GM18858 (cell line): ENCODE measurements around the gene CTRB1.
"Not testable (repeated sequence)": the region's sequence is repeated elsewhere in the genome, so short reads cannot be mapped to it uniquely, and the experiment has no call there.

Source experiments
- ATAC-seq: cut with Tn5 transposase; IDR thresholded peaks from one replicate; pipeline ENCODE4 v1.9.1; 2021; ENCODE audit not compliant: unreplicated experiment

The CTRB1 gene

DNA sequence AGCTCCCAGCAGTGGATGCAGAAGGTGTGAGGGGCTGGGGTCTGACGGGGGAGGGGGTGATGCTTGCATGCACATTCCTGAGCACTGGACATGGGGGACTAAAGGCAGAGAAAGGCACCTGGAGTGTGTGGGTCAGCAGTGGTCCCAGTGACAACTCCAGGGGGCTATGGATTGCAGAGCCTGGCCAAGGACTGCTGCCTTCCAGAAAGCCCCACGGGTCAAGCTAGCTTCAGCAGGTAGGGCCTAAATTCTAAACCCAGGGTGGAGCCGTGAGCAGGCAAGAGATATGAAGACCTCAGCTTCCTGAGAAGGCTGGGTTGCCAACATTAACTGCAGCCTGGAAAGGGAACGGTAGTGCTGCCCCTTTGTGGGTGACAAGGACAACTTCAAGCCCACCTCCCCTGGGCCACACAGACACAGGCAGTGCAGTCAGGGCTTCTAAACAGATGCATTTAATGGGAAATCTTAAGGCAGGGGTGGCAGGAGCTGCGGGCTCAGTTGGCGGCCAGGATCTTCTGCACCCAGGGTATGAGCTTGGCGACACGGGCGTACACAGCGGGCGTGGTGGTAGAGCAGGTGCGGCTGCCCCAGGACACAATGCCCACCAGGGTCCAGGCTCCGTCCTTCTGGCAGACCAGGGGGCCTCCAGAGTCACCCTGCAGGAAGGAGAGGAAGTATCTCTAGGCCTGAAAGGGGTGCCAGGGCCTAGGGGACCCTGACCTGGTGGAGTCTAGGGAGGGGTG is 14.9 kb upstream of the CTRB1 start:
- no peak for ATAC-seq

DNA sequence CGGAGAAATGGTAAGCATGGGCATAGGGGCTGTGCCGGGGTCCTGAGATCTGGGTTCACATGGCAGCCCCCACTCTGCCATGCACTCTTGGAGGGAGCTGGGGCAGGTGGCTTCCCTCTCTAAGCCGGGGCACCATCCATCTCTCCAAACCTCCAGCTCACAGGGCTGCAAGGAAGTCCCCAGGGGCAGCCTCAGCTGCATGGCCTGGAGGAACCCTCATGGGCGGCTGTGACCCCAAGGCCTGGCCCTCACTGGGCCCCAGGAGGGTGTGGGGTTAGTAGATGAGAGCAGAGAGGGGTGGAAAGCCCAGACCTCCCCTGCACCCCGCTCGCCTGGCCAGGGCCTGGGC is 14.4 kb upstream of the CTRB1 start:
- ATAC-seq, result no peak

DNA sequence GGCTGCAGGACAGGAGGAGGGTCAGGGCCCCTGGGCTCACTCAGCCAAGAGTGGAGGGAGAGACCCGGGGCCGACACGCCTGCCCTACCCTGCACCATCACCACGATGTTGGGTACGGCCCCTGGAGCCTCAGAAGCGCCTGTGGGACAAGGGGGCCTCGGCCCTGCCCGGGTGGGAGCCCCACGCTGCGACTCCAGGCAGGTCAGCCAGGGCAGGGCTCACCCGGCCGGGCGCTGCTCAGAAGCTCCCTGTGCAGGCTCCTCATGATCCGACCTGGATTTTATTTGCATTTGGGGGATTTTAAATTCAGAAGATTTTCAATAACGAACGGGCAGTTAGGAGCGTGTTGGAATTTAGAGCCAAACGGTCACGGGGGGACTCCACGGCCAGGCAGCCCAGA is 13.9 kb upstream of the CTRB1 start:
- ATAC-seq, result not testable (repeated sequence)

DNA sequence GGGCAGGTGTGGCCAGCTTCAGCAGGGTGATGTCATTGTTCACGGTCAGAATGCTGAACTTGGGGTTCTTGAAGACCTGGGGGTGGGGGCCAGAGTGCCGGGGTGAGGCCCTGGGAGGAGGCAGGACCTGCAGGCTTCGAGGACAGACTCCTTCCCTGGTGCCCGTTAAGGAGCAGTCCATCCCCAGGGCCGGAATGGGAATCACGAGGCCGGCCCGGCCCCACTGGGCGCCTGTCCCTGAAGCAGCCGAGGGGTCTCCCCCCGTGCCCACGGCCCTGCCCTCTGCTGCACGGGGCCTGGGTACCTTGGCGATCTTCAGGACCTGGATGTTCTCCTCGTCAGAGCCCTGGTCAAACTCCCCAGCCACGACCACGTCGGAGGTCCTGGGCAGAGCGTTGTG is 13.3 kb upstream of the CTRB1 start:
- ATAC-seq, result not testable (repeated sequence)

DNA sequence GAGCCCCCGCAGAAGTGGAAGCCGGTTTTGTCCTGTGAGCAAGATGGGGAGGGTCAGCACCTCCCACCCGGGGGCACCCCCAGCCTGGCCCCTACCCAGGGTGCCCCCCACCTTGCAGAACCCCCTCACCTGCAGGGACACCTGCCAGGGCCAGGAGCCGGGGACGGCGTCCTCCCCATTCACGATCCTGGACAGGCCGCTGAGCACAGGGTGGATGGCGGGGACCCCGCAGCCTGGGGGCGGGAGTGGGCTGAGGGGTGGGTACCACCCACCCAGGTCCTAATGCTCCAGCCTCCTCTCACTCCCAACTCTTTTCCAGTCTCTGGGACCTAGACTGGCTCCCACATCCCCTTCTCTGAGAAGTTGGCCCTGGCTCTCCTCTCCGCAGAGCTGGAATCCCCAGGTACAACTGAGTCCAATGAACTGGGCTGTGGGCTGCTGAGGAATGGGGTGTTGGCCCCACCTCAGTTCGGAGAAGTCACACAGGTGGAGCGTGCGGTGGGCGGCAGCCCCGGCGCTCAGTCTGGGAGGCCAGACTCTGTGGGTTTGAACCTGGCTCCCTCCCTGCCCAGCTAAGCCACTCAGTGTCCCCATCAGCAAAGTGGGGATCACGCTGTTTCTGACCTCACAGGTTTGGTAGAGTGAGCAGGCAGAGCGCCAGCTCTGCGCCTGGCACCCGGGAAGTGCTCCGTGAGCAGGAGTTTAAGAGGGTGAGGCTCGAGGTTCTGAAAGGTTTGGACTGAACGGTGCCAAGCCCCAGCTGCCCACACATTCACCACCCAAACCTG is 12.6 kb upstream of the CTRB1 start:
- ATAC-seq, result not testable (repeated sequence)

DNA sequence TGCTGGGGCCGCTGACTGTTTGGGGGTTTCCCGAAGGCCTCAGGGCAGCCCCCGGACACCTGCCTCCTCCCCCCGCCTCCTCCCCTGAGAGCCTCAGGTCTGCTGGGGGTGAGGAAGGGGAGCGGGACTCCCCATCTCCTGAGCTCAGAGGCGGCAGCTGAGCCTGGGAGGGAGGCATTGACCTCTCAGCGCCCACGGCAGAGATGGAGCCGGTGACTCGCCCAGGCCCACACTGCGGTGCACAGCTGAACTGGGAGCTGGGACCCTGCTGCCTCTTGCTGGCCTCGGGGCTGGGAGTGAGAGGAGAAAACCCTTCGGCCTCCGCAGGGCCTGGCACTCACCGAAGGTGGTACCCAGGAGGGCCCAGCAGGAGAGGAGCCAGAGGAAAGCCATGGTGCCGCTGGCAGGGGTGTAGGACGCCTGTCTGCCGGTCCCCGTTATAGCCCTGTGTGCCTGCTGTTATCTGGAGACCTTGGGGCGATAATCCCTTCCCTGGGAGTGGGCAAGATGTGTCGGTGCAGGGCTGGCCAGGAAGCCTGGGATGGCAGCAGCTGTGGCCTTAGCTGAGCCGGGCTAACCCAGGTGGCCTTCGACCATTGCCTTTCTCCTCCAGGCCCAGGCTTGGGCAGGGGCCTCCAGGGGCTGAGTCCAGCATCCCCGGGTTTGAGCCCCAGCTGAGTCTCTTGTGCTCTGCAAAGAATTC is 11.9 kb upstream of the CTRB1 start, which contains the start of gene CTRB2:
Gene CTRB2 (minus strand): TSS at position 413 of the 703 bp plus-strand sequence. CDS start 20 bp downstream, at position 393.
- no peak for ATAC-seq

DNA sequence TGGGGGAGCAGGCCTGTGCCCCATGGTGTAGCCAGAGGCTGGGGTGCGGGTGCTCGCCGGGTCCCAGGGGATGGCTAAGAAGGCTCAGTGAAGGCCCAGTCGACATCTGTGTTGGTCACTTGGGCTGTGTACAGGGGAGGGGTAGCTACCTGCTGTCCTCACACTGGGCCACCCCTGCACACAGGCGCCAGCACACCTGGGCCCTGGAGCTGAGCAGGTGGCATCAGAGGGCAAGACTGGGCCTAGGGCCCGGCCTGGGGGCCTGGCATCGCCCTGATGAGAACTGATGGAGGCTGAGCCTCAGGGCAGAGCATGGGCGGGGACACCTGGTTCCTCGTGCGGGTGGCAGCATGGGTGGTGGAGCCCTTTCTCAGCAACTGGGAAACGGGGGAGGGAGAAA is 11.0 kb upstream of the CTRB1 start:
- ATAC-seq, result no peak

DNA sequence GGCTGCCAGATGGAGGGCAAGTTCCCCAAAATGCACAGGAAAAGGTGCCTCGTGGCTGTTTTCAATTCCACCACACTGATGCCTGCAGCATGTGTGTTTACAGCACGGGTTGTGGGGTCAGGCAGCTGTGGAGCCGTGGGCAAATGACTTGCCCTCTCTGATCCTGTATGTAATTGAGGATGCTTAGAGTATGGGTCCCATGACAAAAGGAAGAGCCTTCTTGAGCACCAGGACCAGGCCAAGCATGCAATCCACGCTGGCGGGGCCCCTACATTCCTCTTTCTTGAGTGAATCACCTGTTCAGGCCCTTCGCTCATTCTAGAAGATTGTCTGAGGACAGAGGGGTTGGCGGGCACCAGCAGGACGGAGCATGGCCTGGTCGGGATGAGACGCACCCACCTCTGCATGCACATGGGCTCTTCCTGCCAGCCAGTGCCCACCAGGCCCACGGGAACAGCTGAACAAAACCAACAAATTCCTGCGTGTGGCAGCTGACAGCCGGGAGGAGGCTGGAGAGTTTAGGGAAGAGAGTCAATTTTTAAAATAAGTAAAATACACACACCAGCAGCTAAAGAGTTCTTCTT is 10.5 kb upstream of the CTRB1 start:
- no peak for ATAC-seq

DNA sequence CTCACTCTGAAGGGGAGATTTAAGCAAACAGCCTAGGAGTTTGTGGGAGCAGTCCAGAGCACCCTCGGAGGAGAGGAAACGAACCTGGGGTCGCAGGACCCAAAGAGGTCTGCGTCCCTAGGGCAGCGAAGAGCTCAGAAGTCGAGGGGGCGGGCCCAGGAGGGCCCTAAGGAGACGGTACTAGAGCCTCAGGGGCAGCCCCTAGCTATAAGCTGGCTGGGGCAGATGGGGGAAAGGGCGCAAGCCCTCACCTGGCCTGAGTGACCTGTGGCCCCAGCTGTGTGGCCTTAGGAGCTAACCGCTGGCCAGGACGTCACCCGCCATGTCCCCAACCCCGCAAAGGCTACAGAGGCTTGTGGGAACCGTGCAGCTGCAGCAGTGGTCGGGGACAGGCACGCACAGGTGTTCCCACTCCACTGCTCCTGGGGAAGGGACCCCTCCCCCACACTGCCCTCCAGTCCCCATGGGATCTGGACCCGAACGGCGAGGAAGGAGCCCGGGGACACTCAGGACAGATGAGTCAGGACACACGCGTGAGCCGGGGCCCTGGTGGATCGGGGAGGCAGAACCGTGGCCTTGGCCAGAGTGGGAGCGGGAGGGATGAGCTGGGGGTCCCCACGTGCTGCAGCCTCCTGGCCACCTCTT is 9.8 kb upstream of the CTRB1 start:
- no peak for ATAC-seq

DNA sequence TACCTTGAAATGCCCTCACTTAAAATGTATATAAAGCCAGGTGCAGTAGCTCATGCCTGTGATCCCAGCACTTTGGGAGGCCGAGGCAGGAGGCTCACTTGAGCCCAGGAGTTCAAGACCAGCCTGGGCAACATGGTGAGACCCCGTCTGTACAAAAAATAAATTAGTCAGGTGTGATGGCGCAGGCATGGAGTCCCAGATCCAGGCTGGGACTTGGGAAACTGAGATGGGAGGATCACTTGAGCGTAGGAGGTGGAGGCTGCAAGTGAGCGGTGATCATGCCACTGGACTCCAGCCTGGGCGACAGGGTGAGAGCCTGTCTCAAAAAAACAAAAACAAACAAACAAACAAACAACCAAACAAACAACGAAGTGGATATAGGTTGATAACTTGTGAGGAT is 9.3 kb upstream of the CTRB1 start:
- not testable (repeated sequence) for ATAC-seq

DNA sequence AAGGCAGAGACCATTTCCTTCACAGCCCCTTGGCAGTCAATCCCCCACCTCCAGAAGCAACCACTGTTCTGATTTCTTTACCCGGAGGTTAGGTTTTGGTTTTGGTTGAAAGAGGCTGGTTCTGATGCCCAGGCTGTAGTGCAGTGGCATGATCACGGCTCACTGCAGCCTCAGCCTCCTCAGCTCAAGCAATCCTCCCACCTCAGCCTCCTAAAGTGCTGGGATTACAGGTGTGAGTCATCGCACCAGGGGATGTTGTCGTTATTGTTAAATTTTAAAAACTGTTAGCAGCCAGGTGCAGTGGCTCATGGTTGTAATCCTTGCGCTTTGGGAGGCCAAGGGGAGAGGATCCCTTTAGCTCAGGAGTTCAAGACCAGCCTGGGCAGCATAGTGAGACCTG is 8.8 kb upstream of the CTRB1 start:
- ATAC-seq, result no peak

DNA sequence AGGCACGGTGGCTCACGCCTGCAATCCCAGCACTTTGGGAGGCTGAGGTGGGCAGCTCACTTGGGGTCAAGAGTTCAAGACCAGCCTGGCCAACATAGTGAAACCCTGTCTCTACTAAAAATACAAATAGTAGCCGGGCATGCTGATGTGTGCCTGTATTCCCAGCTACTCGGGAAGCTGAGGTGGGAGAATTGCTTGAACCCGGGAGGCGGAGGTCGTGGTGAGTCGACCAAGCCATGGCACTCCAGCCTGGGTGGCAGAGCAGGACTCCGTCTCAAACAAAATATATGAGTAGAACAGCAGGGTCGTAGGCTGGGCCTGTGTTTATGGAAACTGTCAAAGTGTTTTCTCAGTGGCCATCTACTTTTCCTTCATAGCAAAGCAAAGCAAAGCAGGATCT is 7.5 kb upstream of the CTRB1 start:
- ATAC-seq, result not testable (repeated sequence)

DNA sequence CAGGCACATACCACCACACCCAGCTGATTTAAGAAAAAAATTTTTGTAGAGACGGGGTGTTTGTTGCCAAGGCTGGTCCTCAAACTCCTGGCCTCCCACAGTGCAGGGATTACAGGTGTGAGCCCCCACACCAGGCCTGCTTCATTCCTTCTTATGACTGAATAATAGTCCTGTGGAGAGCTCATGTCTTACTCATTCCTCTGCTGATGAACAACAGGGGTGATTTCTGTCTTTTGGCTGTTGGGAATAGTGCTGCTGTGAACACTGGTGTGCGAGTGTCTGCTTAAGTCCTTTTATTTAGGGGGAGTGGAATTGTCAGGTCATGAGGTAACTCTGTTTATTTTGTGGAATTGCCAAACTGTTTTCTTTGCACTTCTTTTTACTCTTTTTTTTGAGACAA is 2.7 kb upstream of the CTRB1 start:
- ATAC-seq, result no peak

DNA sequence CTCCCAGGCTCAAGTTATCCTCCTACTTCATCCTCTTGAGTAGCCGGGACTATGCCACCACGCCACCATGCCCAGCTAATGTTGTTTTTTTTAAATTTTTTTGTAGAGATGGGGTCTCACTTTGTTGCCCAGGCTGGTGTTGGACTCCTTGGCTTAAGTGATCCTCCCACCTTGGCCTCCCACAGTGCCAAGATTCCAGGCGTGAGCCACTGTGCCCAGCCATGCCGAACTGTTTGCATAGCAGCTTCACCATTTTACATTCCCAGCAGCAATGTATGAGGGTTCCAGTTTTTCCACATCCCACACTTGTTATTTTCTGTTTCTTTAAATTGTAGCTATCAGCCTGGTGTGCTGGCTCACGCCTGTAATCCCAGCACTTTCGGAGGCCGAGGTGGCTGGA is 2.2 kb upstream of the CTRB1 start:
- ATAC-seq, result no peak

DNA sequence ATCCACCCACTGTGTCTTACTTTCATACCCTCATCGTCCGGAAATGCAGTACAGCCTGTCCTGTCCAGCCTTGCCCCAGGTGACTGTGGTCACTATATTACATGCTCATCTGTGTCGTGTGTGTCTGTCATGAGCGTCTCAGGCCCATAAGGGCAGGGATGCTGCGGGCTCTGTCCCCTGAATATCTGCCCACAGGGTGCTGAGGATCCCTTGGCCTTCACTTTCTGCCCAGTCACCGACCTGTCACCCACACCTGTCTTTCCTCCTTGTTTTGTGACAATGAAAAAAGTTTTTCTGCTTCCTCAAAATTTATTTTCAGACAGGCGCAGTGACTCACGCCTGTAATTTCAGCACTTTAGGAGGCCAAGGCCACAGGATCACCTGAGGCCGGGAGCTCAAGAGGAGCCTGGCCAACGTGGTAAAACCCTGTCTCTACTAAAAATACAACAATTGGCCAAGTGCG is 1.4 kb upstream of the CTRB1 start:
- no peak for ATAC-seq

DNA sequence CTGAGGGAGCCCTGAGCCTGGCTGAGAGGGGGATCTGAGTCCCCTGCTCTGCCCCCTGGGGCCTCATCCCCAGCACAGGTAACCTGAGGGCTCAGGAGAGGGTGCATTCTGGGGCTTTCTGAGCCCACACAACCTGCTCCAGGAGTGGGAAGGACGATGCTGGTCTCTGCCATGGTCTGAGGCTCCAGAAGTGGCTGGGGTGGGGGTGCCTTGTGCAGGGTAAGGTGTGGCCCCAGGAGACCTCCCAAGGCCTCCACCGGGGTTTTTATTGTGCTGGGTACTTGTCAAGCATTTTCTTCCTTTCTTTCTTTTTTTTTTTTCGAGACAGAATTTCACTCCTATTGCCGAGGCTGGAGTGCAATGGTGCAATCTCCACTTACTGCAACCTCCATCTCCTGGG is 300 bp downstream of the CTRB1 start:
- ATAC-seq, result no peak

DNA sequence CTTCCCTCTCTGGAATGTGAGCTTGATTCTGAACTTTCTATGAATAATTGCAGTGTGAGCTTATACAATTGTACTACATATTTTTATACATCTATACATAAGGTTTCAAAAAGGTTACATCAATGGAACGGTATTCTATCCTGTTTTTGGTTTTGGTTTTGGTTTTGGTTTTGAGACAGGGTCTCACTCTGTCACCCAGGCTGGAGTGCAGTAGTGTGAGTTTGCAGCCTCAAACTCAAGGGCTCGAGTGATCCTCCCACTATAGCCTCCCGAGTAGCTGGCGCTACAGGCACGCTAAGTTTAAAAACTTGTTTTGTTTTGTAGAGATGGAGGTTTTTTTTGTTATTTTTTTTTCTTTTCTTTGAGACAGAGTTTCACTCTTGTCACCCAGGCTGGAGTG is 1.1 kb downstream of the CTRB1 start:
- ATAC-seq, result no peak

DNA sequence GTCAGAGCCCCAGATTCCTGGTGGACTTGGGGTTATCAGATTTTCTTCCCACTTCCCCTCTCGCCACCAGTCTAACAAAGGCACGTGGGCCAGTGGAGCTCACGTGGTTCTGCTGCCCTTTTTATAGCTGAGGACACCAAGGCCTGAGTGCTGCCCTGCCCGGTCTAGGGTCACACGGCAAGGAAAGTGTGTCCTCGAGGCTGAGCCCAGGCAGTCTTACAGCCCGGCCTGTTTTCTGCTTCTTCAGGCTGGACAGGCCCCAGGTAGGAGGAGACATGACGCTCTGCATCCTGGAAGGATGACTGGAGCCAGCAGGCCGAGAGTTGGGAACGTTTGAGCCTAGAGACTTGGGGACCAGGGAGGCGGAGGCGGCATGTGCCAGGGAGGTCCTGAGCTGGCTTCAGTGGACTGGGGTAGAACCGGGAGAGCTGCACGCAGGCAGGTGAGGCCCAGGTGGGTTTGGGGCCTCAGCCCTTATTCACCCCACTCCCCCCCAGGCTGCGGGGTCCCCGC is 3.5 kb downstream of the CTRB1 start:
- no peak for ATAC-seq

DNA sequence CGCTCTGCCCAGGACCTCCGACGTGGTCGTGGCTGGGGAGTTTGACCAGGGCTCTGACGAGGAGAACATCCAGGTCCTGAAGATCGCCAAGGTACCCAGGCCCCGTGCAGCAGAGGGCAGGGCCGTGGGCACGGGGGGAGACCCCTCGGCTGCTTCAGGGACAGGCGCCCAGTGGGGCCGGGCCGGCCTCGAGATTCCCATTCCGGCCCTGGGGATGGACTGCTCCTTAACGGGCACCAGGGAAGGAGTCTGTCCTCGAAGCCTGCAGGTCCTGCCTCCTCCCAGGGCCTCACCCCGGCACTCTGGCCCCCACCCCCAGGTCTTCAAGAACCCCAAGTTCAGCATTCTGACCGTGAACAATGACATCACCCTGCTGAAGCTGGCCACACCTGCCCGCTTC is 4.3 kb downstream of the CTRB1 start:
- not testable (repeated sequence) for ATAC-seq

DNA sequence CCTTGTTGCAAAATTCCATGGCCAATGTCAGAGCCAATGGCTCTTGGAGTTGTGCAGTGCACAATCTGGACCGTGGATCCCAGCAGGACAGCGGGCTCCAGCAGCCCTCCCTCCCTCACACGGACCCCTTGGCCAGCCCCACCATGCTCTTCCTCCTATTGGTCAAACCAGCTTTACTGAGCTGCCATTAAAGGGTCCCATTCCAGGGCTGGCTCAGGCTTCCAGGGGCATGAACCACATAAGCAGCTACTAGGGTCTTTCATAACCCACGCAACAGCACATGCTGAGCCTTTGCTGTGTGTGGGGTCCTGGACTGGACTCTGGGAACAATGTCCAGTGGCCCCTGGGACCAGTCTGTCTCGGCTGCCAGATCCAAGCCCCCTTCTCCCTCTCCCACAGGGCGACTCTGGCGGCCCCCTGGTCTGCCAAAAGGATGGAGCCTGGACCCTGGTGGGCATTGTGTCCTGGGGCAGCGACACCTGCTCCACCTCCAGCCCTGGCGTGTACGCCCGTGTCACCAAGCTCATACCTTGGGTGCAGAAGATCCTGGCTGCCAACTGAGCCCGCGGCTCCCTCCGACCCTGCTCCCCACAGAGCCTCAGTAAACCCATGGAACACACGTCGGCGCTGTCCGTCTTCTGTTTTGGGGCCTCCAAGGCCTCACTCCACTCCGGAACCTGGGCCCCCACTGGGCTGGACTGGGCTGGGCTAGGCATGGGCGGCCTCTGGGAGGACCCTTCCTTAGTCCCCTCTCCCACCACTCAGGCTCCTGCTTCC is 5.7 kb downstream of the CTRB1 start:
- no peak for ATAC-seq
